SK-N-MC (cell line): Measurements from ENCODE around the gene ABCD1.

Source experiments
- EZH2 ChIP-seq: fragments of 200-600 bp; sonication (generic); IDR thresholded peaks from one replicate; pipeline ENCODE4 v1.6.1; 2017; ENCODE audit warnings: antibody characterized with exemption
- POLR2AphosphoS5 ChIP-seq: IDR thresholded peaks from 2 replicates; pipeline ENCODE4 v1.6.1; 2012; ENCODE audit warnings: mild to moderate bottlenecking, low read depth, low read length, borderline replicate concordance

DNA sequence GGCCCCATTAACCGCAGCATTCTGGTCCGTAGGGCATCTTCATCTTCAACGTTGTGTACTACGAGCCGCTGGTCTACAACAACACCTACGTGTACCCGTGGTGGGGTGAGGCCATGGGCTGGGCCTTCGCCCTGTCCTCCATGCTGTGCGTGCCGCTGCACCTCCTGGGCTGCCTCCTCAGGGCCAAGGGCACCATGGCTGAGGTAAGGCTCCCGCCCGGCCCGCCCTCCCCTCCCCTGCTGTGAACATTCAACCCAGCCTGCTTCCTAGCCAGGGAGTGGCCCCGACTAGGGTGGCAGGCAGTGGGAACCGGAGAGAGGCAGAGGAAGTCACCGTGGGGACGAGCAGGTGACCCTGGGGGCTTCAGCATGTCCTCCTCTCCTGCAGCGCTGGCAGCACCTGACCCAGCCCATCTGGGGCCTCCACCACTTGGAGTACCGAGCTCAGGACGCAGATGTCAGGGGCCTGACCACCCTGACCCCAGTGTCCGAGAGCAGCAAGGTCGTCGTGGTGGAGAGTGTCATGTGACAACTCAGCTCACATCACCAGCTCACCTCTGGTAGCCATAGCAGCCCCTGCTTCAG lies 29.9 kb upstream of the ABCD1 start:
- TF ChIP-seq EZH2, result no peak
- no peak for TF ChIP-seq POLR2AphosphoS5
